ENCODE data around the gene UROS. TPM values are rescaled to one million over a fixed set of nuclear protein-coding genes. Genes with fewer than 3 reads are reported as not detected.

UROS gene
- total and polyA plus RNA-seq, 7 donors = 26.1 to 46.7 (median 35.4) TPM

- no peak for DNase-seq
- Histone ChIP-seq H3K4me3 (no peak overlapping the region), H3K4me1 (peaks cover 0 to 6% (median 3%) of the 10 kb centered on the region in 4 donors), H3K27ac (no peak overlapping the region), H3K27me3 (no peaks in the 10 kb centered on the region), H3K36me3 (peaks cover 0 to 66% (median 13%) of the 10 kb centered on the region in 4 donors), H3K9me3 (no peaks in the 10 kb centered on the region)
- intact Hi-C loops (cut with DNase I) = no loop called here
- TF ChIP-seq POLR2A (IDR thresholded peaks at IDR 0.05) = no peak
- TF ChIP-seq POLR2AphosphoS5 (IDR thresholded peaks at IDR 0.05) = no peak
- TF ChIP-seq CTCF (IDR thresholded peaks at IDR 0.05) = no peak
- no peak for TF ChIP-seq EP300 (IDR thresholded peaks at IDR 0.05)
- WGBS, 2 donors = 94 to 97% methylated on average over 3 of the region's 3 CpGs
These were observed 23.8 kb upstream of the UROS start for GRCh38 chr10:125846894-125847293.

- no peak overlapping the region for H3K27ac ChIP-seq
- H3K4me3 ChIP-seq = no peak overlapping the region
- H3K9me3 ChIP-seq = no peaks in the 10 kb centered on the region
- no peak for TF ChIP-seq EP300 (IDR thresholded peaks at IDR 0.05)
- TF ChIP-seq POLR2AphosphoS5 (IDR thresholded peaks at IDR 0.05) = no peak
- no peak for TF ChIP-seq POLR2A (IDR thresholded peaks at IDR 0.05)
- no peak for DNase-seq
- H3K27me3 ChIP-seq = no peaks in the 10 kb centered on the region
- peaks cover 0 to 6% (median 3%) of the 10 kb centered on the region in 4 donors for H3K4me1 ChIP-seq
- intact Hi-C loops (cut with DNase I) = no loop called here
- WGBS, 2 donors = 94 to 96% methylated on average over 11 of the region's 11 CpGs
- peaks cover under 1 to 66% (median 14%) of the 10 kb centered on the region in 4 donors for H3K36me3 ChIP-seq
These were observed 22.6 kb upstream of the UROS start for GRCh38 chr10:125845617-125846016.

- intact Hi-C loops (cut with DNase I) = no loop called here
- Histone ChIP-seq H3K27ac (no peak overlapping the region), H3K36me3 (peaks cover 7 to 72% (median 22%) of the 10 kb centered on the region in 4 donors)
These were observed 21.7 kb upstream of the UROS start for GRCh38 chr10:125844751-125845221.

GRCh38 chr10:125843603-125844329 is 20.7 kb upstream of the UROS start:
- Histone ChIP-seq H3K36me3 (peaks cover 15 to 72% (median 29%) of the 10 kb centered on the region in 4 donors), H3K9me3 (no peaks in the 10 kb centered on the region), H3K27ac (no peak overlapping the region), H3K4me3 (no peak overlapping the region), H3K4me1 (peaks cover 0 to 6% (median 3%) of the 10 kb centered on the region in 4 donors), H3K27me3 (no peaks in the 10 kb centered on the region)
- no peak for DNase-seq
- intact Hi-C loops (cut with DNase I) = no loop called here
- TF ChIP-seq EP300 (IDR thresholded peaks at IDR 0.05) (no peak), CTCF (IDR thresholded peaks at IDR 0.05) (no peak), POLR2AphosphoS5 (IDR thresholded peaks at IDR 0.05) (no peak), POLR2A (IDR thresholded peaks at IDR 0.05) (no peak)
- WGBS, 2 donors = 88 to 92% methylated on average over 9 of the region's 9 CpGs

More at GRCh38 chr10:125844751-125845221, 21.7 kb upstream of the UROS start:
- Histone ChIP-seq H3K4me3 (no peak overlapping the region), H3K9me3 (no peaks in the 10 kb centered on the region), H3K4me1 (peaks cover 0 to 6% (median 3%) of the 10 kb centered on the region in 4 donors), H3K27me3 (no peaks in the 10 kb centered on the region)
- TF ChIP-seq EP300 (IDR thresholded peaks at IDR 0.05) (no peak), POLR2A (IDR thresholded peaks at IDR 0.05) (no peak), CTCF (IDR thresholded peaks at IDR 0.05) (no peak), POLR2AphosphoS5 (IDR thresholded peaks at IDR 0.05) (no peak)
- WGBS, 2 donors = 89 to 94% methylated on average over 7 of the region's 7 CpGs
- DNase-seq = no peak

GRCh38 chr10:125840955-125841354 is 17.9 kb upstream of the UROS start:
- intact Hi-C loops (cut with DNase I) = no loop called here
- WGBS, 2 donors = 88 to 90% methylated on average over 3 of the region's 3 CpGs
- Histone ChIP-seq H3K9me3 (no peaks in the 10 kb centered on the region), H3K36me3 (peaks cover 18 to 79% (median 49%) of the 10 kb centered on the region in 4 donors), H3K27ac (no peak overlapping the region), H3K4me1 (peaks cover 0 to 6% (median 3%) of the 10 kb centered on the region in 4 donors), H3K4me3 (no peak overlapping the region), H3K27me3 (no peaks in the 10 kb centered on the region)
- TF ChIP-seq CTCF (IDR thresholded peaks at IDR 0.05) (no peak), POLR2AphosphoS5 (IDR thresholded peaks at IDR 0.05) (no peak), POLR2A (IDR thresholded peaks at IDR 0.05) (no peak)
- no peak for DNase-seq
